22Rv1 (cell line): ENCODE results near the gene CD72.

Experiments used
- CTCF ChIP-seq: fragments of 450-650 bp; IDR thresholded peaks from 2 replicates; pipeline ENCODE4 v1.5.1; 2017; ENCODE audit warnings: mild to moderate bottlenecking
- ZFX ChIP-seq: fragments of 450-650 bp; IDR thresholded peaks from 2 replicates; pipeline ENCODE4 v1.6.1; 2017; ENCODE audit warnings: antibody characterized with exemption, borderline replicate concordance

GRCh38 chr9:35636135-35636876, 18.1 kb upstream of the CD72 start:
- TF ChIP-seq CTCF: no peak
- no peak for TF ChIP-seq ZFX
